ENCODE results near the gene PFKFB4.

PFKFB4 gene

GRCh38 chr3:48556796-48557626 lies at the start of gene PFKFB4:
Gene PFKFB4, minus strand, starts transcription at chr3:48556803. Its CDS starts 26 bp downstream, at chr3:48556777.
- FAIRE-seq: peak; percentile 98

DNA sequence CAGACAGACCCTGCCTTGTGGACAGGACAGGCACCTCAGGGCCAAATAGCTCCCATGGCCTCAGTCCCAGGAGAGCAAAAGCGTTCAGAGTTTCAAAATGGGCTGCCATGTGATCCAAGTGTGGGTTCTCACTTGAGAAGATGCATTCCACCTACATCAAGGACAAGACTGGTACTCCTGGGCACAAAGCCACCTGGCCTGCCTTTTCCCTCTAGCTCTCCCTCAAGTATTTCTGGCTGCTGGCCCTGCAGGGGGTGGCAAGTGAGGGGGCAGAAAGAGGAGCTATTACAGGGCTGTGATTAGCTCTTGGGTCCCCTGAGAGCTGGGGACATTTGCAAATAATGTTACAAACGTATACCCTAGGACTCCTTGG lies 45.0 kb upstream of the PFKFB4 start:
- no peak for FAIRE-seq

DNA sequence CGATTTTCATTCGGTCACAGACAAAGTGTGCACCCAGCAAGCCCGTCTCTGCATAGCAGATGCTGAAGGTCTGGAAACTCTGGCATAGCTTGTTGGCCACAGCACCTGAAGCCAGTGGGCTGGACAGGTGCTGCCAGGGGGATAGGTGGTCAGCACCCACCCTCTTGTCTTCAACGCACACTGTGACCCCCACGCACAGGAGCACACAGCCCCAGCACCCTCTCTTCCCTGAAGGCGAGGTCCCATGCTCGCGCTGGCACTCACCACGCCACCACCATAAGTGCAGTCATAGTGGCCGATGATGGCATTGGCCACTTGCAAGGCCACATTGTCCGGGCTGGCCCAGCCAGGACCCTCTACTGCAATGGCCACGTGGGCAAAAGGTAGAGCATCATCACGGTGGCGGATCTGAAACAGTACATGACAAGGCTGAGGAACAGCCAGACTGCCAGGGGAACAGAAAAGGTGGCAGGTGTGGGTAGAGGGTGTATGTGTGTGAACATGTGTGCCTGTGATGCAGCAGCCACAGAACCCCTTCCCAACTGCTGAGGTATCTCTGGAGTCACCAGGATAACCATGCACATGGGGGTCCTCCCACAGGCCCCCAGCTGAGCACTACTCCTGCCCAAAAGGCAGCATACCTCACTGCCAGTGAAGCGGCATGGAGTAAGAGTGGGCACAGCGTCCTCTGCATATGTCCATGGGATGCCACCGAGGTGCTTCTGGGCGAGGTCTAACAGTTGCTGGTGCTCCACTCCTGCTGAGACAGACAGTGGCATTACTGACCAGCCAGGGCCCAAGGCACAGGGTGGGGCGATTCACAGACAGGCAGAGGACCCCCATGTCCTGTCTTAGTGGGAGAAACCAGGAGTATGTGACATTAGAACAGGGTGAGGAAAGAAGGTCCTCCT lies 44.4 kb upstream of the PFKFB4 start:
- no peak for FAIRE-seq

DNA sequence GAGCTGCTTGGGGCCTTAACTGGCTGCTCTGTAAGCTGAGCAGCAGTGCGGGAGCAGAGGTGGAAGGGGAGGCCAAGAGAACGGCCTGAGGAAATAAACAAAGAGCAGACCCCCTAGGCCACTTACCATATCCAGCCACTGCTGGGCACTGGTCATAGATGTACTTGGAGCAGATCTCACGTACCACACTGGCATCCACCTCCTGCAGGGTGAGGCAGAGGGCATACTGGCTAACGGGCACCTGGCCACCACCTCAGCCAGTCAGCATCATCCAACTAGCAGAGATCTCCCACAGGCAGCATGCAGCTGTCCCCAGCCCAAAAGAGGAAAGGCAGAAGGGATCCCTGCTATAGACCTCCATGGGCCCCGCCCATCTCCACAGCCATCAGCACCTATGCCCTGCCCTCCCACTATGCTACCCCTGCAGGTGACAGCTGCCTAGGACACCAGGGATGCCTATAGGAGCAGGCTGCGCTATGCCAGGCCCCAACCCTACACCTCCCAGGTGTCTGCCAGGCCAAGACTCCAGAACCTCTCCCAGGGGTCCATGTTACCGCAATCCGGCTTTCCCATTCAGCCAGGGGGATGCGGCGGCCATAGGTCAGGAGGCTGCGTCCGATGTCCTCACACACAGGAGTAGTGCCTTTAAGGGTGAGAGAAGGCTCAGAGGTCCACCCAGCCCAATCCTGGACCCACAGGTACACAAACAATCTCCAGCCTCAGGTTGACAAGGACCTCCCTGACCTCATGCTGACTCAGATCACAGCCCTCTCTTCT lies 43.1 kb upstream of the PFKFB4 start:
- FAIRE-seq: no peak

DNA sequence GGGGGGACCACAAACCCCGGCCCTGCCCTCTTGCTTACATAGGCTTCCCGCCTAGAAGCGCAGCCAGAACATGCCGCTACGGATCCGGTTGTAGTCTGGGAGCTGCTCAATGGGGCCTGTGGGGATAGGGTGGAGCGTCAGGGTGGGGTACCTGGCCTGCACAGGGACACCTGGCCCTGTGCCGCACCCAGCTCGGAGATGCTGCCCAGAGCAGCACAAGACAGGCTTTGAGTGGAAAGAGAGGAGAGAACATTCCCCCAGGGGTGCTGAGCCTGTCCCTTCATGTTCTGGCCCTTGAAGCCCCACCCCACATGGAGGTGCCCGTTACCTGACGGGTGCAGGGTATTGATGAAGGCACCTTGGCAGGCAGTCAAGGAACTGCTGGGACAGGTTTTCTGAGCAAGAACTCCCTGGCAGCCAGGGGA lies 42.5 kb upstream of the PFKFB4 start:
- FAIRE-seq: no peak

GRCh38 chr3:48598323-48599076 lies 41.9 kb upstream of the PFKFB4 start:
- no peak for FAIRE-seq

GRCh38 chr3:48597408-48597800 lies 40.8 kb upstream of the PFKFB4 start:
- FAIRE-seq: no peak

GRCh38 chr3:48596676-48597407 lies 40.2 kb upstream of the PFKFB4 start:
- FAIRE-seq: no peak

- FAIRE-seq: no peak
These were observed 39.6 kb upstream of the PFKFB4 start for GRCh38 chr3:48596157-48596556.

- no peak for FAIRE-seq
These were observed 39.0 kb upstream of the PFKFB4 start for GRCh38 chr3:48595526-48596121.

GRCh38 chr3:48595075-48595525 lies 38.5 kb upstream of the PFKFB4 start, which contains the start of gene COL7A1:
Gene COL7A1, minus strand, starts transcription at chr3:48595329. Its CDS starts 170 bp downstream, at chr3:48595159.
- FAIRE-seq: no peak

- FAIRE-seq: no peak
These were observed 37.9 kb upstream of the PFKFB4 start for GRCh38 chr3:48594417-48595049.

GRCh38 chr3:48593337-48593736 lies 36.7 kb upstream of the PFKFB4 start:
- no peak for FAIRE-seq

DNA sequence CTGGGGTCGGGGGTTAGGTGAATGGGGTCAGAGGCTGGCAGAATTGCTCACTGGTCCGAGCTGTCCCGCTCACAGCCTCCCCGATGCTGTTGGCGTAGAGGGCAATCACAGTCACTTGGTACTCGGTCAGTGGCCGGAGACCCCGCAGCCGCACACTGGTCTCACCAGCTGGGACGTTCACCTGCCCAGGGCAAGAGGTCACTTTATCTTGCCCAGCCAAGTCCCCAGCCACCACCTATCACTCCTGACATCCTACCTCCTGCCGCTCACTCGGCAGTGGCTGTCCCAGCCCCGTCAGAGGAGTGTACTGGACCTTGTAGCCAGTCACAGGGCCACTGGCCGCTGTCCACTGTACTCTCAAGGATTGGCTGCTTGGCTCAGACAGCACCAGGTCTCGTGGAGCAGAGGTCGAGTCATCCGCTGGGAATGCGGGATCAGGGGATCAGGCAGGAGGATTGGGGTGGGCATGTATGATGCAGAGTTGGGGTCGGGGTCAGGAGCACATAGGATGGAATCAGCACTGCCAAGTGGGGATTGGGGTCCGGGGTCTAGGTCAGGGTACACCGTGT lies 36.0 kb upstream of the PFKFB4 start:
- FAIRE-seq: no peak

DNA sequence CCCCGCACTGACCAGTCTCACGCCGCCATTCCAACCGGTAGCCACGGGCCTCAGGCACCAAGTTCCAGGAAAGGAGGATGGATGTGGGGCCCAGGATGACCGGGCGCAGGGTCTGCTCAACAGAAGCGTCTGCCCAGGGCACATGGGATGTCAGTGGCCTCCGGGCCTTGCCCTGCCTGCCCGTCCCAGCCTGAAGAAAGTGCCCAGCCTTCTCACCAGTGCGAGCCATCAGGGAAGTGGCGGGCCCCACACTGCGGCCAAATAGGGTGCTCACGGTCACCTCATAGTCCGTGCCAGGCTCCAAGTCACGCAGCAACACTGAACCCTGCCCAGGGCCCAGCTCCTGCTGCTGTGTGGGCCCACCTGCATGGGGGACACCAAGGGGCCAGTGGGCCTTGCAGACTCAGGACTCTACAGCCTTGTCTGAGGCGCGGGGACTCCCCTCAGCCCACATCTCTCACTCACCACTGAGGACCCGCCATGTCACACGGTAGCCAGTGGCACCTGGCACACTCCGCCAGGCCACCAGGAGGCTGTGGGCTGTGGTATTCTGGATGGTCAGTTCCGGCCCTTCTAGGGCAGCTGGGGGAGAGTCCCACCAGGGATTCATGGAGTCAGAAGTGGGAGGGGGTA lies 35.4 kb upstream of the PFKFB4 start:
- FAIRE-seq: no peak

GRCh38 chr3:48591436-48591835 lies 34.8 kb upstream of the PFKFB4 start:
- no peak for FAIRE-seq

DNA sequence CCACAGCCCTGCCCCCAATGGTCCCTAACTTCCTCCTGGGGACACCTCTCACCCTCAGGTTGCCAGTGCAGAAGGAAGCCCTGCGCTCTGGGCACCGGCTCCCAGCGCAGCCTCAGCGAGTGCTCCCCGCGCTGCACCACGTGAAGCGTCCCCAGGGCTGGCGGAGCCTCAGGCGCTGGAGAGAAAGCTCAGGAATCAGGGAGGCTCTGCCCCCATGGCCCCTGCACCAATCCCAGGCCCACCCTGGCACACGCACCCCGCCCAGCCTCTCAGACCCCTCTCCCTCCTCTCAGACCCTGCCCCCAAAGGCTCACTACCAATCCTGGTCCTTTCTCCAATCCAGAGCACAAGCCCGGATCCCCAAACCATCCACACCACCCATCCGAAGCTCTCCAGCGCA lies 31.6 kb upstream of the PFKFB4 start:
- FAIRE-seq: no peak

DNA sequence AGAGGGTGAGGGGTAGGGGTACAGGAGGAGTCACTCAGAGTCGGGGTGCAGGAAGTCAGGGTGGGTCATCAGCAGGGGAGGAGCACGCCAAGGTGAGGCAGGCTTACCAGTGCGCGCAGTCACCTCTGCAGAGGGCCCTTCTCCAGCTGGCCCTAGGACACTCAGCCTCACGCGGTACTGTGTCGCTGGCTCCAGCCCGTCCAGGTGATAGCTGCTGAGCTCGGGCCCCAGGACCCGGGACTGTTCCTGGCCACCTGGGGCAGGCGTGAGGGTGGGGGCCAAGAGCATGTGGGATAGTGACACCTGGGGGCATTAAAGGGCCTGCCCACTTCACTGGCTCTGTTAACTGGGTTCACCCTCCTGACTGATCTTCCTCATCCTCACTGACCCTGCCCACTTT lies 31.1 kb upstream of the PFKFB4 start:
- no peak for FAIRE-seq

- FAIRE-seq: no peak
These were observed 28.8 kb upstream of the PFKFB4 start for GRCh38 chr3:48585411-48585810.

GRCh38 chr3:48584836-48585235 lies 28.2 kb upstream of the PFKFB4 start:
- FAIRE-seq: no peak

Data from G401.6 (cell line).